Activated CD8-positive, alpha-beta T cell treated with anti-CD3 and anti-CD28 coated beads for 36 hours (primary cell): ENCODE measurements around the gene CALB2. TPM values are rescaled to one million over a fixed set of nuclear protein-coding genes. Genes with fewer than 3 reads are reported as not detected.

Experiments used
- ATAC-seq: fragments of 200-7000 bp; cut with Tn5 transposase; one replicate; pipeline ENCODE4 v1.10.0; 2021; ENCODE audit warnings: mild to moderate bottlenecking, moderate library complexity
- CTCF ChIA-PET: fragments of 350-600 bp; sonication (Branson Sonifier 250); formaldehyde crosslinking; loops from one replicate; lab custom pipeline; 2021; ENCODE audit warnings: antibody characterized with exemption; lab: Charles Lee
- POLR2A ChIA-PET: fragments of 350-600 bp; sonication (Branson Sonifier 250); formaldehyde crosslinking; loops from one replicate; lab custom pipeline; 2021; ENCODE audit warnings: antibody characterized with exemption; lab: Charles Lee
- DNase-seq: peaks from one replicate; pipeline ENCODE4 v3.0.0-alpha.2; 2020
- H3K27ac Mint-ChIP-seq: one replicate; pipeline ENCODE4 v1.8.0; 2021; ENCODE audit warnings: mild to moderate bottlenecking, mixed read lengths
- H3K27me3 Mint-ChIP-seq: one replicate; pipeline ENCODE4 v1.8.0; 2021; ENCODE audit warnings: mixed read lengths
- H3K36me3 Mint-ChIP-seq: one replicate; pipeline ENCODE4 v1.8.0; 2021; ENCODE audit warnings: low read depth, mixed read lengths
- H3K4me1 Mint-ChIP-seq: one replicate; pipeline ENCODE4 v1.8.0; 2021; ENCODE audit warnings: low read depth, mixed read lengths
- H3K4me3 Mint-ChIP-seq: one replicate; pipeline ENCODE4 v1.8.0; 2021; ENCODE audit warnings: mild to moderate bottlenecking, moderate library complexity, mixed read lengths
- H3K9me3 Mint-ChIP-seq: one replicate; pipeline ENCODE4 v1.8.0; 2021; ENCODE audit warnings: mixed read lengths
- CTCF ChIP-seq: fragments of 200-600 bp; IDR thresholded peaks from one replicate; pipeline ENCODE4 v1.8.0; 2022; ENCODE audit warnings: antibody characterized with exemption, mild to moderate bottlenecking
- intact Hi-C: fragments of 100-400 bp; cut with micrococcal nuclease; formaldehyde crosslinking; loops from one replicate; pipeline ENCODE4 v1.10.0; 2022
- total RNA-seq, 2 experiments: library from RNA; stranded (reverse); gene quantifications; one replicate each; pipeline ENCODE4 v1.2.3, GENCODE V29; 2021

Gene CALB2
- total RNA-seq, 2 experiments from 2014 or later: not detected

GRCh38 chr16:71345031-71345430 is 13.5 kb upstream of the CALB2 start:
- H3K9me3 Mint-ChIP-seq: no peaks in the 10 kb centered on the region
- DNase-seq (no peak), ATAC-seq (no peak)
- H3K27ac Mint-ChIP-seq: no peak overlapping the region
- no peak for TF ChIP-seq CTCF
- peaks cover 6% of the 10 kb centered on the region for H3K27me3 Mint-ChIP-seq
- intact Hi-C loops: no loop called here
- no peak overlapping the region for H3K4me3 Mint-ChIP-seq
- no peaks in the 10 kb centered on the region for H3K4me1 Mint-ChIP-seq
- ChIA-PET CTCF (interaction anchor here (0.7 kb wide), 1 partner anchor 12 kb away, joined by 3 read pairs; no protein-coding TSS in a partner anchor), POLR2A (no interaction called here)
- H3K36me3 Mint-ChIP-seq: no peaks in the 10 kb centered on the region

DNA sequence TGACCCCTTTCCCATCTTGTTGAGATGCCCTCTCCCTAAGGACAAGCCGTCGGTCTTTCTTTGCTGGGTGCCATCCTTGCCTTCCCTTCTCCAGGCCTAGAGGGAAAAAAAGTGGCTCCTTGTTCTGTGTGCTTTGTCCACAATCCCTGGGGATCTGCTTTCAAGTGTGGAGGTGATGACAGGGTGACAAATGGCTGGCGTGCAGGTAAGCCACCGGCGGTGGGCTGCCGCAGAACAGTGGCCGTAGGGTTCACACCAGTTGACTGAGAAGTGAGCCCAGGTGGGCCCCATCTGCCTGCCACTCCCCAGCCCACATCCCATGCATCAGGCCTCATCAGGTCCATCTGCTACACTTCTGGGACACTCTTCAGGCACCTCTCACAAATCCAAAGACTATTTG is 11.4 kb upstream of the CALB2 start:
- ChIA-PET POLR2A (no interaction called here), CTCF (interaction anchor here (2.0 kb wide), 1 partner anchor 35 kb away, joined by 5 read pairs; no protein-coding TSS in a partner anchor)
- Mint-ChIP-seq H3K9me3 (no peaks in the 10 kb centered on the region), H3K4me3 (no peak overlapping the region), H3K36me3 (no peaks in the 10 kb centered on the region), H3K27me3 (no peaks in the 10 kb centered on the region), H3K27ac (no peak overlapping the region), H3K4me1 (no peaks in the 10 kb centered on the region)
- DNase-seq (no peak), ATAC-seq (no peak)
- intact Hi-C loops: no loop called here
- no peak for TF ChIP-seq CTCF

DNA sequence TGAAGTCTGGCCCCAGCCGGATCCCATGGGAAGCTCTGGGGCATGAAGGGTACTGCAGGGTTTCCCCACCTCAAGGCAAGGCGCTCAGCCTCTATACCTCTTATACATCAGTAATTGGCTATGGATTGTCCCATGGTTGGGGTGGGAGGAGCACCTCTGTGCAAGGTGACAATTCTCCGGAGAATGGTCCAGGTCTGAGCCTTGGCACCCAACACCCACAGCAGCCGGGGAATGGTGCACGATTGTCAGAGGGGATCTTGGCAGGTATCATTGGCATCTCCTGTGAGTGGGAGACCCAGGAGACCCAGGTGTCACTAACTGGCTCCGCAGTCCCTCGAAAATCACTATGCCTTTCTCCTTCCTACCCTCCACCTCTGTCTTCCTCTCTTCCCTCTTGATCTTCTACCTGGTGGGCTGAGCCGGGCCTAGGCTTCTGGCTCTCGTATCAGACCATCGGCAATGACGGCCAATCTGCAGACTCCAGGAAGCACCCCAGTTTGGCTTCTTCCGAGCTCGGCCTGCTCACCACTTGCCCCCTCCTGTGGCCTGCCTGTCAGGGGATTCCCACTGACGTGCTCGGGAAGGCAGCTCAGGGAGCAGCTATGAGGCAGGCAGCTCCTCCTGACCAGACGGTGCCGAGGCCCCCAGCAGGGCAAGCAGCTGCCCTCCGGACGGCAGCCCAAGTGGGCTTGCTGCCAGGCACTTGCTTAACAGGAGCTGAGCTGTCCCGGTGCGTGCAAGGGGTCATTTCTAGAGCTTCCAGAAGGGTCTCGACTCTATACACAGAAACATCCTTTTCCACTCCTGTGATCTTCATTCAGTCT is 10.0 kb upstream of the CALB2 start:
- CTCF ChIA-PET: interaction anchor here (1.8 to 2.5 kb wide), 2 partner anchors 10 to 19 kb away, joined by 6 to 14 read pairs; partner anchors contain the start of gene CALB2
- no peak for TF ChIP-seq CTCF
- DNase-seq: no peak
- intact Hi-C loops: no loop called here
- Mint-ChIP-seq H3K4me1 (no peaks in the 10 kb centered on the region), H3K9me3 (no peaks in the 10 kb centered on the region), H3K27ac (no peak overlapping the region), H3K27me3 (no peaks in the 10 kb centered on the region), H3K4me3 (no peak overlapping the region), H3K36me3 (no peaks in the 10 kb centered on the region)
- ATAC-seq: no peak
- POLR2A ChIA-PET: no interaction called here

- Mint-ChIP-seq H3K9me3 (no peaks in the 10 kb centered on the region), H3K4me3 (no peak overlapping the region), H3K27ac (no peak overlapping the region), H3K27me3 (no peaks in the 10 kb centered on the region), H3K36me3 (no peaks in the 10 kb centered on the region), H3K4me1 (no peaks in the 10 kb centered on the region)
- DNase-seq (no peak), ATAC-seq (no peak)
- intact Hi-C loops: no loop called here
- no peak for TF ChIP-seq CTCF
- ChIA-PET CTCF (no interaction called here), POLR2A (no interaction called here)
Observed at GRCh38 chr16:71350821-71351557, 7.5 kb upstream of the CALB2 start.

DNA sequence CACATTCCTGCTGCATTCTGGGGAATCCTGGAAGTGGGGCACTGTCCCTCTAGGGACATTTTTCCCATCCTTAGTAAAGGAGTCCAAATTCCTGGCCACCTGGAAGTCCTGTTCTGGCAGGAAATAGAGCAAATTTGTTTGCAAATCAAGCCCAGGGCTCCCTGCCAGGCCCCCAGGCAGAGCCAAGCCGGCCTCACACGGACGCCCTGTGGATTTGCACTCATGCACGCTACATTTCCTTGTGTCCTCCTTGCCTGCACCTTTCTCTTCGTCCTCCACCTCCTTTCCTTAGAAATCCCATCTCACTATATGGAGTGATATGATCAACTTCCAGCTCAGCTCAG is 7.0 kb upstream of the CALB2 start:
- intact Hi-C loops: no loop called here
- TF ChIP-seq CTCF: no peak
- DNase-seq (no peak), ATAC-seq (no peak)
- POLR2A ChIA-PET: no interaction called here
- no peaks in the 10 kb centered on the region for H3K9me3 Mint-ChIP-seq
- H3K4me3 Mint-ChIP-seq: no peak overlapping the region
- no peaks in the 10 kb centered on the region for H3K4me1 Mint-ChIP-seq
- CTCF ChIA-PET: no interaction called here
- H3K27me3 Mint-ChIP-seq: no peaks in the 10 kb centered on the region
- H3K27ac Mint-ChIP-seq: no peak overlapping the region
- no peaks in the 10 kb centered on the region for H3K36me3 Mint-ChIP-seq
